Endodermal cell (in vitro differentiated cells): ENCODE results near the gene SH2D7. TPM values are rescaled to one million over a fixed set of nuclear protein-coding genes. Genes with fewer than 3 reads are reported as not detected.

Source experiments
- DNase-seq: peaks from one replicate; pipeline ENCODE4 v3.0.0-alpha.2; 2017
- H3K27ac ChIP-seq: 2 replicates; pipeline ENCODE4 v1.5.1; 2013; ENCODE audit warnings: mild to moderate bottlenecking, low read depth, low read length, moderate library complexity
- H3K27me3 ChIP-seq: 2 replicates; pipeline ENCODE4 v1.6.1; 2013; ENCODE audit warnings: mild to moderate bottlenecking, low read length, moderate library complexity; ENCODE audit not compliant: insufficient read depth, control insufficient read depth, poor library complexity, severe bottlenecking
- H3K36me3 ChIP-seq: 2 replicates; pipeline ENCODE4 v1.7.0; 2013; ENCODE audit warnings: mild to moderate bottlenecking, low read length, moderate library complexity; ENCODE audit not compliant: control insufficient read depth, insufficient read depth
- H3K4me1 ChIP-seq: one replicate; pipeline ENCODE4 v1.7.0; 2013; ENCODE audit warnings: low read length; ENCODE audit not compliant: control insufficient read depth, insufficient read depth
- H3K4me3 ChIP-seq: 2 replicates; pipeline ENCODE4 v1.5.1; 2013; ENCODE audit warnings: mild to moderate bottlenecking, low read length, moderate library complexity
- H3K9ac ChIP-seq: 2 replicates; pipeline ENCODE4 v1.6.1; 2013; ENCODE audit warnings: mild to moderate bottlenecking, low read length, moderate library complexity; ENCODE audit not compliant: poor library complexity, severe bottlenecking; ENCODE audit errors: extremely low read depth
- H3K9me3 ChIP-seq: 2 replicates; pipeline ENCODE4 v1.6.1; 2013; ENCODE audit warnings: mild to moderate bottlenecking, low read length, moderate library complexity; ENCODE audit not compliant: control insufficient read depth
- H3K27ac Mint-ChIP-seq: 2 replicates; pipeline ENCODE4 v1.8.0; 2020; ENCODE audit warnings: mixed read lengths
- H3K27me3 Mint-ChIP-seq: 2 replicates; pipeline ENCODE4 v1.8.0; 2021; ENCODE audit warnings: mild to moderate bottlenecking, mixed read lengths; ENCODE audit not compliant: insufficient read depth
- H3K36me3 Mint-ChIP-seq: 2 replicates; pipeline ENCODE4 v1.8.0; 2020; ENCODE audit warnings: low read depth, mixed read lengths
- H3K4me1 Mint-ChIP-seq: 2 replicates; pipeline ENCODE4 v1.8.0; 2020; ENCODE audit warnings: mixed read lengths
- H3K4me3 Mint-ChIP-seq: 2 replicates; pipeline ENCODE4 v1.8.0; 2020; ENCODE audit warnings: mild to moderate bottlenecking, moderate library complexity, mixed read lengths
- H3K9me3 Mint-ChIP-seq: 2 replicates; pipeline ENCODE4 v1.8.0; 2020; ENCODE audit warnings: mild to moderate bottlenecking, mixed read lengths
- CTCF ChIP-seq: fragments of 200-600 bp; sonication (generic); conservative IDR thresholded peaks from 2 replicates; pipeline ENCODE4 v1.5.0; 2021; ENCODE audit warnings: antibody characterized with exemption, mild to moderate bottlenecking
- WGBS, 2 experiments: methylation state at CpG; one replicate each; pipeline versions ENCODE4 v1.1.5 to v1.1.7; 2013; ENCODE audit warnings: missing lambda C conversion rate in 2 of 2, mixed read lengths in 1 of 2; ENCODE audit not compliant: insufficient coverage in 1 of 2, insufficient read length in 1 of 2; 5-methylcytosine and 5-hydroxymethylcytosine counted together
- total RNA-seq, 2 donors: library from RNA; stranded (reverse); fragmentation: NEBNext Ultra II Directional in 1 of 2; extraction: Animal tissue kit (Norgen Biotek cat#: 25700) in 1 of 2; gene quantifications; 2 replicates in 1 of 2; 3 replicates in 1 of 2; pipeline ENCODE4 v1.2.1, GENCODE V29; 2021

The SH2D7 gene
- total RNA-seq, 2 donors from 2014 or later: not detected

- Histone ChIP-seq H3K27ac (no peak overlapping the region), H3K36me3 (no peaks in the 10 kb centered on the region), H3K4me3 (no peak overlapping the region), H3K9me3 (no peaks in the 10 kb centered on the region), H3K27me3 (peaks cover 38% of the 10 kb centered on the region), H3K4me1 (no peaks in the 10 kb centered on the region), H3K9ac (no peak overlapping the region)
- Mint-ChIP-seq H3K27me3 (peaks cover 6% of the 10 kb centered on the region), H3K27ac (peak overlapping the region; percentile 24), H3K9me3 (no peaks in the 10 kb centered on the region), H3K4me1 (peaks cover 39% of the 10 kb centered on the region), H3K4me3 (no peak overlapping the region), H3K36me3 (no peaks in the 10 kb centered on the region)
- 86 to 87% methylated on average over 3 to 7 of the region's 7 CpGs for WGBS, 2 experiments
- peak; percentile 9 for TF ChIP-seq CTCF
- DNase-seq: no peak
Measured at GRCh38 chr15:78069052-78069414, 23.3 kb upstream of the SH2D7 start.

- no peak for TF ChIP-seq CTCF
- Histone ChIP-seq H3K4me1 (no peaks in the 10 kb centered on the region), H3K4me3 (no peak overlapping the region), H3K27me3 (peaks cover 33% of the 10 kb centered on the region), H3K27ac (no peak overlapping the region), H3K9ac (no peak overlapping the region), H3K36me3 (no peaks in the 10 kb centered on the region), H3K9me3 (no peaks in the 10 kb centered on the region)
- Mint-ChIP-seq H3K36me3 (no peaks in the 10 kb centered on the region), H3K9me3 (no peaks in the 10 kb centered on the region), H3K27me3 (peaks cover 6% of the 10 kb centered on the region), H3K4me1 (peaks cover 39% of the 10 kb centered on the region), H3K4me3 (no peak overlapping the region), H3K27ac (no peak overlapping the region)
- WGBS, 2 experiments: 93 to 96% methylated on average over 4 to 5 of the region's 5 CpGs
- DNase-seq: no peak
Measured at GRCh38 chr15:78069462-78070029, 22.8 kb upstream of the SH2D7 start.

GRCh38 chr15:78070049-78070700 lies 22.2 kb upstream of the SH2D7 start:
- Histone ChIP-seq H3K36me3 (no peaks in the 10 kb centered on the region), H3K9me3 (no peaks in the 10 kb centered on the region), H3K27me3 (peaks cover 27% of the 10 kb centered on the region), H3K4me3 (no peak overlapping the region), H3K9ac (no peak overlapping the region), H3K27ac (no peak overlapping the region), H3K4me1 (no peaks in the 10 kb centered on the region)
- Mint-ChIP-seq H3K36me3 (no peaks in the 10 kb centered on the region), H3K4me3 (no peak overlapping the region), H3K27ac (no peak overlapping the region), H3K27me3 (peaks cover 6% of the 10 kb centered on the region), H3K4me1 (peaks cover 39% of the 10 kb centered on the region), H3K9me3 (no peaks in the 10 kb centered on the region)
- no peak for TF ChIP-seq CTCF
- WGBS, 2 experiments: 83 to 85% methylated on average over 2 to 4 of the region's 4 CpGs
- DNase-seq: no peak
